Heart left ventricle (tissue), 16 donors: ENCODE measurements around the gene AGPAT1. TPM values are rescaled to one million over a fixed set of nuclear protein-coding genes. Genes with fewer than 3 reads are reported as not detected.

Source experiments
- ATAC-seq, 4 donors: fragments of 200-7000 bp; cut with Tn5 transposase; one replicate each; pipeline ENCODE4 v1.9.1; 2020 to 2022; ENCODE audit warnings: moderate library complexity in 4 of 4, mild to moderate bottlenecking in 3 of 4, moderate number of reproducible peaks in 1 of 4
- DNase-seq, 5 donors: peaks; one replicate each; pipeline ENCODE4 v3.0.0-alpha.2; 2020
- H3K27ac ChIP-seq, 12 donors: fragments of 200-600 bp; sonication (generic) in 4 of 12; one replicate each; pipeline versions ENCODE4 v1.5.0 to v1.8.0; 2016 to 2022; ENCODE audit warnings: mild to moderate bottlenecking in 2 of 12
- H3K27me3 ChIP-seq, 9 donors: fragments of 200-600 bp; sonication (generic) in 2 of 9; one replicate each; pipeline versions ENCODE4 v1.5.1 to v1.8.0; 2016 to 2022; ENCODE audit warnings: mild to moderate bottlenecking in 3 of 9
- H3K36me3 ChIP-seq, 9 donors: fragments of 200-600 bp; sonication (generic) in 2 of 9; one replicate each; pipeline versions ENCODE4 v1.5.0 to v1.8.0; 2018 to 2022; ENCODE audit warnings: mild to moderate bottlenecking in 2 of 9
- H3K4me1 ChIP-seq, 12 donors: fragments of 200-600 bp; sonication (generic) in 4 of 12; one replicate each; pipeline versions ENCODE4 v1.5.0 to v1.8.0; 2016 to 2022; ENCODE audit warnings: mild to moderate bottlenecking in 3 of 12
- H3K4me3 ChIP-seq, 12 donors: fragments of 200-600 bp; sonication (generic) in 4 of 12; one replicate each; pipeline versions ENCODE4 v1.5.0 to v1.8.0; 2017 to 2022; ENCODE audit warnings: mild to moderate bottlenecking in 9 of 12, moderate library complexity in 4 of 12
- H3K9me3 ChIP-seq, 12 donors: fragments of 200-600 bp; sonication (generic) in 4 of 12; one replicate each; pipeline versions ENCODE4 v1.5.0 to v1.8.0; 2016 to 2022; ENCODE audit warnings: mild to moderate bottlenecking in 1 of 12
- CTCF ChIP-seq, 12 donors: fragments of 200-600 bp; sonication (generic) in 4 of 12; IDR thresholded peaks; one replicate each; pipeline versions ENCODE4 v1.5.0 to v1.8.0; 2018 to 2022; ENCODE audit warnings: antibody characterized with exemption in 12 of 12, mild to moderate bottlenecking in 5 of 12
- POLR2A ChIP-seq, 2 donors: fragments of 450-650 bp; IDR thresholded peaks; one replicate each; pipeline ENCODE4 v1.6.1; 2017; ENCODE audit warnings: antibody characterized with exemption in 2 of 2, mild to moderate bottlenecking in 2 of 2, moderate library complexity in 2 of 2
- WGBS, 4 donors: extraction: QIAGEN DNeasy Blood & Tissue Kit in 2 of 4; methylation state at CpG; one replicate each; pipeline versions ENCODE4 v1.1.5 to v1.1.7; 2013 to 2018; 5-methylcytosine and 5-hydroxymethylcytosine counted together
- intact Hi-C, 10 donors: fragments of 100-400 bp; cut with DNase I; formaldehyde crosslinking; loops; one replicate each; pipeline versions ENCODE4 v1.11.1 to v1.14.2; 2022
- polyA plus RNA-seq, 2 donors: library from polyadenylated mRNA; stranded (reverse); fragments of 200-250 nt; gene quantifications; one replicate each; pipeline ENCODE4 v1.2.3, GENCODE V29; 2013
- total RNA-seq, 9 donors: library from RNA; depleted of rRNA in 2 of 9; stranded (reverse); fragments of >200 nt in 2 of 9; fragmentation: NEBNext Ultra II Directional in 3 of 9; extraction: Animal tissue kit (Norgen Biotek cat#: 25700) in 3 of 9; gene quantifications; one replicate each; pipeline versions ENCODE4 v1.1.0 to v1.2.4, GENCODE V29; 2016 to 2023
- donor health status: ischemic (EF 13 %, LVEDD 7.1; RV severe dilation, severe dysfunction).
- donor health status: healthy with polysubstance abuse.
- donor health status: DM: no; HTN: yes; CAD: no.
- donor health status: DM: no; HTN: no; CAD: no.
- donor health status: ischemic (EF 25% LVEDD 6.9; RV normal size, moderate dysfunction).
- donor health status: ischemic (EF 25% LVEDD 5.7; RV mildly dilated, moderate dysfunction).
- donor health status: healthy.
- donor health status: DM: yes; HTN: yes; CAD: no.
- donor health status: ischemic (EF 35%, LVEDD 5.7; RV mildly dilated, moderate dysfunction).
- donor health status: nonischemic (EF 11% LVEDD 7.7; RV severe dilation, severe dysfunction).
- donor health status: DM: yes; HTN: yes; CAD: no.
- donor health status: PGD.
- donor health status: ischemic (EF 29% LVEDD 5.4; RV normal size, mild dysfunction).
- donor health status: nonischemic (EF 23%, LVEDD 6.1; RV moderate dilation, normal function).

Gene AGPAT1
- total and polyA plus RNA-seq, 11 donors = 43.5 to 79.1 (median 51.0) TPM

GRCh38 chr6:32140420-32141046 lies 35.4 kb downstream of the AGPAT1 start:
- ATAC-seq = no peak
- intact Hi-C loops = no loop called here

GRCh38 chr6:32139590-32139989 lies 36.3 kb downstream of the AGPAT1 start:
- no peaks in the 10 kb centered on the region for H3K36me3 ChIP-seq
- no peak overlapping the region for H3K4me3 ChIP-seq
- no peak for ATAC-seq
- intact Hi-C loops = no loop called here
- no peak for DNase-seq
- H3K9me3 ChIP-seq = no peaks in the 10 kb centered on the region
- no peaks in the 10 kb centered on the region for H3K27me3 ChIP-seq
- no peaks in the 10 kb centered on the region for H3K4me1 ChIP-seq
- TF ChIP-seq CTCF (IDR thresholded peaks at IDR 0.05) (no peak), POLR2A (IDR thresholded peaks at IDR 0.05) (no peak)
- H3K27ac ChIP-seq = no peak overlapping the region
- WGBS, 4 donors = 62 to 71% (median 64%) methylated on average over 5 of the region's 5 CpGs

More at GRCh38 chr6:32140420-32141046, 35.4 kb downstream of the AGPAT1 start:
- Histone ChIP-seq H3K27ac (no peak overlapping the region), H3K36me3 (no peaks in the 10 kb centered on the region), H3K4me3 (no peak overlapping the region), H3K27me3 (no peaks in the 10 kb centered on the region), H3K4me1 (no peaks in the 10 kb centered on the region), H3K9me3 (no peaks in the 10 kb centered on the region)
- WGBS, 4 donors = 38 to 51% (median 47%) methylated on average over 5 of the region's 5 CpGs
- TF ChIP-seq CTCF (IDR thresholded peaks at IDR 0.05) = no peak
- TF ChIP-seq POLR2A (IDR thresholded peaks at IDR 0.05) = no peak
- DNase-seq = no peak

GRCh38 chr6:32137454-32137853 lies 38.4 kb downstream of the AGPAT1 start:
- TF ChIP-seq POLR2A (IDR thresholded peaks at IDR 0.05) (no peak), CTCF (IDR thresholded peaks at IDR 0.05) (no peak)
- Histone ChIP-seq H3K4me3 (no peak overlapping the region), H3K27me3 (no peaks in the 10 kb centered on the region), H3K27ac (no peak overlapping the region), H3K4me1 (no peaks in the 10 kb centered on the region), H3K9me3 (no peaks in the 10 kb centered on the region), H3K36me3 (no peaks in the 10 kb centered on the region)
- intact Hi-C loops = no loop called here
- ATAC-seq = no peak
- no peak for DNase-seq

- no peak for DNase-seq
- WGBS, 4 donors = 71 to 78% (median 76%) methylated on average over 4 of the region's 4 CpGs
- no peak overlapping the region for H3K4me3 ChIP-seq
- peaks cover 6 to 16% (median 9%) of the 10 kb centered on the region in 12 donors for H3K4me1 ChIP-seq
- H3K27ac ChIP-seq = no peak overlapping the region
- TF ChIP-seq POLR2A (IDR thresholded peaks at IDR 0.05) (no peak), CTCF (IDR thresholded peaks at IDR 0.05) (no peak)
- no peaks in the 10 kb centered on the region for H3K36me3 ChIP-seq
- ATAC-seq = no peak
- intact Hi-C loops = loop anchor here in 2 of 10 donors (2.0 to 5.0 kb wide), 2 partner anchors 13 to 44 kb away; partner anchors contain the start of genes AGPAT1 (in 1 of the 2) and RNF5 (in 1 of the 2)
- no peaks in the 10 kb centered on the region for H3K9me3 ChIP-seq
- H3K27me3 ChIP-seq = no peaks in the 10 kb centered on the region
These were observed 42.1 kb downstream of the AGPAT1 start for GRCh38 chr6:32133786-32134185.
